ENCODE data around the gene ERMAP.

ERMAP gene

DNA sequence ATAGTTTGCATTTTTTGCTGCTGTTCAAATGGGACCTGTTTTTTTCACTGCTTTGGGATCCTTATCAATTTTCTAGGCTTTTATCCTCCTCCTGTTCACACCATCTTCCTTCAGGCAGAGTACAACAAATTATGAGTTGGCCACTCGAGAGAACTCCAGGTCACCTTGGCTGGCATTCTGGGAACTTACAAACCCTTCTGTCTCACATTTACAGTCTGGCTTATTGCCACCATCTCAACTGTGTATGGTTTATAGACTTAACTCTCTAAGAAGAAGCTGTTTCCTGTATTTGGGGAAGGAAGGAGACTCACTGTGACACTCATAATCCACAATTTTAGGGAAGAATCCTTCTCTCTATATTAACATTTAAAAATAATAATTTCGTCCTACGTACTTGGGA is 24.1 kb downstream of the ERMAP start:
- H3K27ac Mint-ChIP-seq, result no peak overlapping the region
- TF ChIP-seq, protein P1, sequence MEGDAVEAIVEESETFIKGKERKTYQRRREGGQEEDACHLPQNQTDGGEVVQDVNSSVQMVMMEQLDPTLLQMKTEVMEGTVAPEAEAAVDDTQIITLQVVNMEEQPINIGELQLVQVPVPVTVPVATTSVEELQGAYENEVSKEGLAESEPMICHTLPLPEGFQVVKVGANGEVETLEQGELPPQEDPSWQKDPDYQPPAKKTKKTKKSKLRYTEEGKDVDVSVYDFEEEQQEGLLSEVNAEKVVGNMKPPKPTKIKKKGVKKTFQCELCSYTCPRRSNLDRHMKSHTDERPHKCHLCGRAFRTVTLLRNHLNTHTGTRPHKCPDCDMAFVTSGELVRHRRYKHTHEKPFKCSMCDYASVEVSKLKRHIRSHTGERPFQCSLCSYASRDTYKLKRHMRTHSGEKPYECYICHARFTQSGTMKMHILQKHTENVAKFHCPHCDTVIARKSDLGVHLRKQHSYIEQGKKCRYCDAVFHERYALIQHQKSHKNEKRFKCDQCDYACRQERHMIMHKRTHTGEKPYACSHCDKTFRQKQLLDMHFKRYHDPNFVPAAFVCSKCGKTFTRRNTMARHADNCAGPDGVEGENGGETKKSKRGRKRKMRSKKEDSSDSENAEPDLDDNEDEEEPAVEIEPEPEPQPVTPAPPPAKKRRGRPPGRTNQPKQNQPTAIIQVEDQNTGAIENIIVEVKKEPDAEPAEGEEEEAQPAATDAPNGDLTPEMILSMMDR (IDR thresholded peaks at IDR 0.05; ENCODE audit: unreplicated experiment in 3 of 3), result no peak
- H3K4me3 Mint-ChIP-seq, result no peak overlapping the region

DNA sequence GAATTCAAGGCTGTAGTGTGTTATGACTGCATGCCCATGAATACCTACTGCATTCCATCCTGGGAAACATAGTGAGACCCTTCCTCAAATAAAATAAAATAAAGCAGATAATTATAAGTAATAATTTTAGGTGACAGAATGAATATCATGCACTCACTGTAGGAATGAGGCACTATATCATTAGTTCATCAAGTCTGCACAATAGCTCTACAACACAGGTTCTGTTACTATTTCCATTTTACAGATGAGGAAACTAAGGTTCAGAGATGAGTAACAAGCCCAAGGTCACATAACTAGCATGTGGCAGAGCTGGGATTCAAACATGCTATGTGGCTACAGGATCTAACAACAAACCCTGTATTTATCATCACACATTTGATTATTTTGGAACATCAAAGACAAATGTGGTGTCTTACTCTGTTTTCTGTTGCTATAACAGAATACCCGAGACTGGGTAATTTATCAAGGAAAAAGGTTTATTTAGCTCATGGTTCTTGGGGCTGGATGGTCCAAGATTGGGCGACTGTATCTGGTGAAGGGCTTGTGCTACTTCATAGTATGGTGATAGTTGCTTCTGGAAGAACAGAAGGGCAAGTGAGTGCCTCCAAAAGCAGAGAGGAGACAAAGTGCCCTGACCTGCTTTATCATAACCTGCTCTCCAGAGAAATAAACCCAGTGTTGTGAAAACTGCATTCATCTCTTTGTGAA is 24.7 kb downstream of the ERMAP start:
- Mint-ChIP-seq H3K36me3 (ENCODE audit: low read depth) (peaks cover 16% of the 10 kb centered on the region), H3K27me3 (ENCODE audit: low read depth) (no peaks in the 10 kb centered on the region), H3K9me3 (no peaks in the 10 kb centered on the region), H3K4me1 (peaks cover 6% of the 10 kb centered on the region), H3K4me3 (no peak overlapping the region), H3K27ac (no peak overlapping the region)
- TF ChIP-seq, protein P1 (IDR thresholded peaks at IDR 0.05; ENCODE audit: unreplicated experiment in 3 of 3), result no peak

More for the DNA sequence above, 24.1 kb downstream of the ERMAP start:
- H3K9me3 Mint-ChIP-seq, result no peaks in the 10 kb centered on the region
- peaks cover 3% of the 10 kb centered on the region for H3K4me1 Mint-ChIP-seq
- peaks cover 16% of the 10 kb centered on the region for H3K36me3 Mint-ChIP-seq (ENCODE audit: low read depth)
- H3K27me3 Mint-ChIP-seq (ENCODE audit: low read depth), result no peaks in the 10 kb centered on the region

DNA sequence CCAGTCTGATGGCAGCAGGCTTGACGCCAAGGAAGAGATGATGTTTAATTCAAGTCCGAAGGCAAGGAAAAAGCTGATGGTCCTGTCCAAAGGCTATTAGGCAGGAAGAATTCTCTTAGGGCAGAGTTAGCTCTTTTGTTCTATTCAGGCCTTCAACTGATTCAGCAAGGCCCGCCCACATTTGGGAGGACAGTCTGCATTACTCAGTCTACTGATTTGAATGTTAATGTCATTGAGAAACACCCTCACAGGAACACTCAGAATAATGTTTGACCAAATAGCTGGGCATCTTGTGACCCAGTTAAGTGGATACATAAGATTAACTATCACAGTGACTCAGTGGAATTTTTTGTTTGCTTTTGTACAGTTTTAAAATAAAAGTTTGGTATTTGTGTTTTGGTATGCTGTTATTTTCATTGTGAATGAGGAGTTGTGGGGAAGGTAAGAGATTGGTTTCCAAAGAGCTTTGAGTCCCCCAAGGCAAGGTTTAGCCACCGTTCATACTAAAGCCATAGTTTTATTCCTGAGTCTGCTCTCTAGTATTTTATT is 27.7 kb downstream of the ERMAP start:
- peak overlapping the region; percentile 2 to 54 (median 31) for H3K4me3 Mint-ChIP-seq
- H3K9me3 Mint-ChIP-seq, result no peaks in the 10 kb centered on the region
- peaks cover 30% of the 10 kb centered on the region for H3K4me1 Mint-ChIP-seq
- H3K36me3 Mint-ChIP-seq (ENCODE audit: low read depth), result peaks cover 29% of the 10 kb centered on the region
- H3K27ac Mint-ChIP-seq, result no peak overlapping the region
- TF ChIP-seq, protein P1 (IDR thresholded peaks at IDR 0.05; ENCODE audit: unreplicated experiment in 3 of 3), result no peak
- no peaks in the 10 kb centered on the region for H3K27me3 Mint-ChIP-seq (ENCODE audit: low read depth)

DNA sequence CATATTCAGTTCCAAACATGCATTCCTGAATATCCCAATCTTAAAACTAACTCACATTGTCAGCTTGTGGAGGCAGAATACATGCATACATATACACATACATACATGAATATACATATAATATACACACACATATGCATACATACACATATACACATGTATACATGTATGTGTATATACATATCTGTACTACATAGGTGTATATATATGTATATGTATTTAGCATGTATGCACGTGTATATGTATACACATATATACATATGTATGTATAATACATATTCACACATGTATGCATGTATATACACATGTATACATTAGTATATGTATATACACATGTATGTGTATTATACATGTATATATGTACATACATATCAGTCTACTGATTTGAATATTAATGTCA is 28.3 kb downstream of the ERMAP start:
- TF ChIP-seq, protein P1 (IDR thresholded peaks at IDR 0.05; ENCODE audit: unreplicated experiment in 3 of 3), result no peak
- Mint-ChIP-seq H3K27me3 (ENCODE audit: low read depth) (no peaks in the 10 kb centered on the region), H3K27ac (no peak overlapping the region), H3K9me3 (peaks cover 3% of the 10 kb centered on the region), H3K36me3 (ENCODE audit: low read depth) (peaks cover 31% of the 10 kb centered on the region), H3K4me3 (no peak overlapping the region), H3K4me1 (peaks cover 34% of the 10 kb centered on the region)

DNA sequence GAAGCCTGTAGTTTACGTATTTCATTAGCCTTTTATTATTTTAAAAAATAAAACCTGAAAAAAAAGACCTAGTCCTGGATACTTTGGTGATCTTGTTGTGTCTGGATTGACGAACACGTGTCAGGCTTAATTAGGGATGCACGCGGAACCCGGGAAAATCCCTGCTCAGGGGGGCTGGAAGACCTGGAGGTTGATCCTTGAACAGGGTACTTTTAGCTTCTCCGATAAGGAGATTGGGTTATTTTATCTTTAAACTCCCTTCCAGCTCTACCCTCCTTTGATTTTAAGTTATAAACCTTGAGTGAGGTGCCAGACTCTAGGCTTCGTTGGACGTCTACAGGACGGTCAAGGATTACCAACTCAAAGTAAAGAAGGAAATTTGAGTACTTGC is 28.9 kb downstream of the ERMAP start:
- H3K4me1 Mint-ChIP-seq, result peaks cover 34% of the 10 kb centered on the region
- H3K36me3 Mint-ChIP-seq (ENCODE audit: low read depth), result peaks cover 35% of the 10 kb centered on the region
- H3K9me3 Mint-ChIP-seq, result peaks cover 5% of the 10 kb centered on the region
- H3K4me3 Mint-ChIP-seq, result peak overlapping the region; percentile 96 to 100 (median 97)
- H3K27me3 Mint-ChIP-seq (ENCODE audit: low read depth), result no peaks in the 10 kb centered on the region
- TF ChIP-seq, protein P1 (IDR thresholded peaks at IDR 0.05; ENCODE audit: unreplicated experiment in 3 of 3), result no peak
- peak overlapping the region; percentile 55 to 87 (median 80) for H3K27ac Mint-ChIP-seq
